Nephron progenitor cell (in vitro differentiated cells): ENCODE measurements around the gene RBMS3.

Source experiments
- DNase-seq: peaks from one replicate; pipeline ENCODE4 v3.0.0; 2021
- H3K27ac Mint-ChIP-seq: 2 replicates; pipeline ENCODE4 v1.8.0; 2021; ENCODE audit warnings: mild to moderate bottlenecking, moderate library complexity, mixed read lengths
- H3K27me3 Mint-ChIP-seq: 2 replicates; pipeline ENCODE4 v1.8.0; 2021; ENCODE audit warnings: mild to moderate bottlenecking, low read depth, mixed read lengths; ENCODE audit not compliant: poor library complexity
- H3K36me3 Mint-ChIP-seq: 2 replicates; pipeline ENCODE4 v1.8.0; 2021; ENCODE audit warnings: low read depth, mixed read lengths
- H3K4me1 Mint-ChIP-seq: 2 replicates; pipeline ENCODE4 v1.8.0; 2021; ENCODE audit warnings: mixed read lengths
- H3K4me3 Mint-ChIP-seq: 2 replicates; pipeline ENCODE4 v1.8.0; 2021; ENCODE audit warnings: mild to moderate bottlenecking, moderate library complexity, mixed read lengths
- H3K9me3 Mint-ChIP-seq: 2 replicates; pipeline ENCODE4 v1.8.0; 2021; ENCODE audit warnings: mild to moderate bottlenecking, moderate library complexity, mixed read lengths
- CTCF ChIP-seq: fragments of 200-600 bp; sonication (generic); IDR thresholded peaks from 2 replicates; pipeline ENCODE4 v1.5.0; 2021; ENCODE audit warnings: antibody characterized with exemption

The RBMS3 gene

GRCh38 chr3:29601861-29602585 lies 321.2 kb downstream of the RBMS3 start:
- DNase-seq, result no peak
- no peak overlapping the region for H3K27ac Mint-ChIP-seq
- no peaks in the 10 kb centered on the region for H3K27me3 Mint-ChIP-seq
- no peaks in the 10 kb centered on the region for H3K36me3 Mint-ChIP-seq
- TF ChIP-seq CTCF, result no peak
- H3K9me3 Mint-ChIP-seq, result no peaks in the 10 kb centered on the region
- H3K4me3 Mint-ChIP-seq, result no peak overlapping the region
- H3K4me1 Mint-ChIP-seq, result peaks cover 7% of the 10 kb centered on the region

GRCh38 chr3:29605845-29606244 lies 325.0 kb downstream of the RBMS3 start:
- Mint-ChIP-seq H3K27ac (no peak overlapping the region), H3K36me3 (no peaks in the 10 kb centered on the region), H3K4me3 (no peak overlapping the region), H3K4me1 (no peaks in the 10 kb centered on the region), H3K9me3 (no peaks in the 10 kb centered on the region), H3K27me3 (no peaks in the 10 kb centered on the region)
- no peak for DNase-seq
- TF ChIP-seq CTCF, result no peak

DNA sequence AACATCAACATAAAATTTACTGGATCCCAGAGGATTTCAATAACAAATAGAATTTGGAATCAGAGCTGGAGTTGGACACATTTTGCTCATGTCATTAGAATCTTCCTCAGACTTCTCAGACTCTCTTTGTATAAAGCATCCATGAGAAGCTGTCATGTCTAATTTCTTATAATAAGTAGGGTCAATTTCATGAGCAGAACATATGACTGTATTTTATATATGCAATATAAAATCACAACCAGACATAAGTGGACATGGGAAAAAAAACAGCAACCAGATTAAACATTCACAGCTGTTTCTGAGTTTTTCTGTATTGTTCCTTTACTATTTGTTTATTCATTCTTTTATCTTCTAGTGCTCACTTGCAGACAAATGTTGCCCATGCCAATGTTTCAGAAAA lies 325.5 kb downstream of the RBMS3 start:
- H3K36me3 Mint-ChIP-seq, result no peaks in the 10 kb centered on the region
- no peaks in the 10 kb centered on the region for H3K27me3 Mint-ChIP-seq
- no peaks in the 10 kb centered on the region for H3K9me3 Mint-ChIP-seq
- no peak overlapping the region for H3K27ac Mint-ChIP-seq
- no peak overlapping the region for H3K4me3 Mint-ChIP-seq
- no peak for TF ChIP-seq CTCF
- no peak for DNase-seq
- no peaks in the 10 kb centered on the region for H3K4me1 Mint-ChIP-seq

DNA sequence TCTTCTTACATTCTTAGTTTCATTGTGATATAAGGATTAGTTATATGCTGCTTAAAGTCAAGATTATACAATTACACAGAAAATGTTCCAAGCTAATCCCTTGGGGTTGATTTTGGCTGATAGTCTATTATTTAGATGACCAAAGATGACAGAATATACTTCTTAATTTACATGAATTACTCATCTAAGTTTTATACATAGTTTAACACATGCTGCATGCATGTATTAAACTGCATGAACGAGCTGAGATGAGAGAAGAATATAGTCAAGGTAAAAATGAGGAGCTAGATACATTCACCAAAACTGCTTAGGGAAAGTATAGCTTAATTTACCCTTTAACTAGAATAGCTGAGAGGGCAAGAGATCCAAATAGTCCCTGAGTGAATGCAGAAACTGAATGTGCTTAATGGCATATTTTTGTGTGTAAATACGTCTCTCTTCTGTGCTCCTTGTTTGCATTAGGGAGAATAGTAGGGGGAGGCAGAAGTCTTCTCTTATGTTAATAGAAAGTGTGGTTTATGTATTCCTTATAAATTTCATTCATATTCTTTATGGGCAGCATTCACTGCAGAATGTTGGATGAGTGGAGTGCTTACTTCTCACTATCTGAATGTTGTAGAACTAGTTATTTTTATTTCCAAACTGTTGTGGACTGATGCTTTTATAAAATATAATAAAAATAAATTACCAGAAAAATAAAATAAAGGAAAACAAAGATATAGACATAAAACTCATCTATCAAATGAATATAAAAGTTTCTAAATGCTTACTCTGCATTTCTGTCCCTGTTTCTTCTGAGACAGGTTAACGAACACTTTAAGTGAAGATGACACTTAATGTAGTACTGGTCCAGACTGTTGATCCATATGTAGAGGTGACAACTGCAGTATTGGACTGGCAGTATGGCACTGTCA lies 327.8 kb downstream of the RBMS3 start:
- no peak for TF ChIP-seq CTCF
- Mint-ChIP-seq H3K27me3 (no peaks in the 10 kb centered on the region), H3K4me1 (no peaks in the 10 kb centered on the region), H3K36me3 (no peaks in the 10 kb centered on the region), H3K4me3 (no peak overlapping the region), H3K9me3 (no peaks in the 10 kb centered on the region), H3K27ac (no peak overlapping the region)
- no peak for DNase-seq

DNA sequence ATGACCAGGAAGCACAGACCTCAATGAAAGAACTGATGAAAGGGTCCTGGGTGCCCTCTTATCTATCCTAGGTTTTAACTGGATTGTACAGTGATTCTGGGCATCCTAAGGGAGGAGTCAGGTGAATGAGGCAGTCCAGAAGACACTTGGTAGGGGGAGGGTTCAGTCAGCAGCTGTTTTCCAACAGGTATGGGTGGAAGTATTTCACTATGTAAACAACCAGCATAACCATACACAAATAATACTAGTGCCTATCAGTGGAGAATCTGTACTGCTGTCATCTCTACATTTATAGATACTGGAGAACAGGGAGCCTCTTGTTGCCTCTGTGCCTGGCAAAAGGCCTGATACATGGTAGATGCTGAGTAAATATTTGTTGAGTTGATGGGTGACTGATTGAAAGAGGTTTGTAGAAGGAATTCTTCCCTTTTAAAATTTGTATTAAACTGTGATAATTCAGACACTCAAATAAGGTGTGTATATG lies 328.5 kb downstream of the RBMS3 start:
- TF ChIP-seq CTCF, result no peak
- Mint-ChIP-seq H3K36me3 (no peaks in the 10 kb centered on the region), H3K9me3 (no peaks in the 10 kb centered on the region), H3K27ac (no peak overlapping the region), H3K27me3 (peaks cover 3% of the 10 kb centered on the region), H3K4me3 (no peak overlapping the region), H3K4me1 (no peaks in the 10 kb centered on the region)
- DNase-seq, result no peak
